ENCODE measurements around the gene SNX17. TPM values are rescaled to one million over a fixed set of nuclear protein-coding genes. Genes with fewer than 3 reads are reported as not detected.

Gene SNX17
- 26.0 TPM for polyA plus RNA-seq (2013, experiment 1 of 2)
- polyA plus RNA-seq (2013, experiment 2 of 2) = 24.0 TPM

- peak within 1 kb of the TSS; percentile 98 for H3K56ac ChIP-seq (ENCODE audit: low read length)
- peak within 1 kb of the TSS; percentile 53 for H3K18ac ChIP-seq (ENCODE audit: low read length)
- peaks cover 21% of the 10 kb centered on the region for H3K79me1 ChIP-seq (ENCODE audit: low read length)
- peaks cover 6% of the 10 kb centered on the region for H3K36me3 ChIP-seq (ENCODE audit: control insufficient read depth, insufficient read depth, low read length)
- H4K8ac ChIP-seq (ENCODE audit: low read depth, low read length) = no peak within 1 kb of the TSS
- H2AK5ac ChIP-seq (ENCODE audit: low read length) = peak within 1 kb of the TSS; percentile 62
- H3K9ac ChIP-seq (ENCODE audit: low read length) = peak within 1 kb of the TSS; percentile 94
- peaks cover 15% of the 10 kb centered on the region for H3K79me2 ChIP-seq (ENCODE audit: control insufficient read depth, insufficient read depth, low read length)
- H2BK15ac ChIP-seq (replicated peaks; ENCODE audit: low read depth) = no peak within 1 kb of the TSS
- no CpG with 5 or more reads among the region's 85 CpGs for WGBS (ENCODE audit: extremely low coverage, insufficient coverage, low lambda C conversion rate)
- no peaks in the 10 kb centered on the region for H3K27me3 ChIP-seq (ENCODE audit: insufficient read depth, low read length, poor library complexity)
- H3K4me2 ChIP-seq (ENCODE audit: low read length) = peak within 1 kb of the TSS; percentile 76
- peak within 1 kb of the TSS; percentile 91 for H3K23ac ChIP-seq (ENCODE audit: low read length)
- H4K5ac ChIP-seq (ENCODE audit: low read length) = no peak within 1 kb of the TSS
- peaks cover 7% of the 10 kb centered on the region for H3K4me1 ChIP-seq (ENCODE audit: control insufficient read depth, low read depth, low read length)
- H3K27ac ChIP-seq (ENCODE audit: low read depth, low read length) = no peak within 1 kb of the TSS
- no peak within 1 kb of the TSS for H2BK5ac ChIP-seq (ENCODE audit: low read length)
- peak within 1 kb of the TSS; percentile 96 for H3K4me3 ChIP-seq (ENCODE audit: low read length)
- H2BK120ac ChIP-seq (ENCODE audit: low read depth, low read length) = no peak within 1 kb of the TSS
- H3K4ac ChIP-seq (ENCODE audit: low read depth, low read length) = peak within 1 kb of the TSS; percentile 8
- peak; percentile 100 for DNase-seq
These were observed at the start of gene SNX17, which contains the start of gene EIF2B4 for GRCh38 chr2:27370026-27370815. Gene SNX17, plus strand, starts transcription at chr2:27370616. Its CDS starts 128 bp downstream, at chr2:27370744. Gene EIF2B4, minus strand, starts transcription at chr2:27370338. Its CDS starts 24 bp downstream, at chr2:27370314.

DNA sequence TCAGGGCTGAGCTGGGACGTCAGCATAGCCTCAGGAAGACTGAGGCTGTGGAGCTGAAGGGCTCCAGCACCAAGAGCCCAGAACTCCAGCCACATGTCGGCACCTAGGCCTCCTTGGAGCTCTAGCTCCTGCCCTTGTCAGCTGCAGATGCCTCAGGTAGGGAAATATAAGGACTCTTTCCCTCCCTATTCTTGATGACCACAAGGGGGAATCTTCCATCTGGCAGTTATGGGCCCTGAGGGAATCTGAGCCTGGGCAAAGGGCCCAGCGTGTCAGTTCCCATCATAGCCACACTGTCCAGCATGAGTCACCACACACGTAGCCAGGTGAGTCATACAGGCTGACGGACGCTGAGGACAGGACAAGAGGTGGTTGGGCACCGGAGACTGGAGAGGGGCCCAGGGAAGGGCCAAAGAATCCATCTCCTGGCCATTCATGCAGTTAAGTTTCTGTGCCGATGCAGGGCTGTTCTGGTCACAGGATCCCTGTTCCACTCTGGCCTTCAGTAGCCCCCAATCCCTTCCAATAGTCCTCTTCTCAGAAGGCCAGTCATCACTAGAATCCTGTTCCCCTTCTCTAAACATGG is 49.4 kb upstream of the SNX17 start:
- no CpG with 5 or more reads among the region's 8 CpGs for WGBS (ENCODE audit: extremely low coverage, insufficient coverage, low lambda C conversion rate)
- no peak overlapping the region for H2BK5ac ChIP-seq (ENCODE audit: low read length)
- H3K36me3 ChIP-seq (ENCODE audit: control insufficient read depth, insufficient read depth, low read length) = no peaks in the 10 kb centered on the region
- DNase-seq = peak; percentile 95
- no peak overlapping the region for H3K23ac ChIP-seq (ENCODE audit: low read length)
- no peak overlapping the region for H3K4me3 ChIP-seq (ENCODE audit: low read length)
- no peak overlapping the region for H4K8ac ChIP-seq (ENCODE audit: low read depth, low read length)
- no peak overlapping the region for H3K4ac ChIP-seq (ENCODE audit: low read depth, low read length)
- H3K79me2 ChIP-seq (ENCODE audit: control insufficient read depth, insufficient read depth, low read length) = no peaks in the 10 kb centered on the region
- no peaks in the 10 kb centered on the region for H3K27me3 ChIP-seq (ENCODE audit: insufficient read depth, low read length, poor library complexity)
- H3K4me2 ChIP-seq (ENCODE audit: low read length) = no peak overlapping the region
- peaks cover 6% of the 10 kb centered on the region for H3K79me1 ChIP-seq (ENCODE audit: low read length)
- H2AK5ac ChIP-seq (ENCODE audit: low read length) = no peak overlapping the region
- no peak overlapping the region for H3K9ac ChIP-seq (ENCODE audit: low read length)
- H3K27ac ChIP-seq (ENCODE audit: low read depth, low read length) = no peak overlapping the region
- no peak overlapping the region for H4K5ac ChIP-seq (ENCODE audit: low read length)
- no peak overlapping the region for H3K56ac ChIP-seq (ENCODE audit: low read length)
- H3K18ac ChIP-seq (ENCODE audit: low read length) = no peak overlapping the region
- no peak overlapping the region for H2BK120ac ChIP-seq (ENCODE audit: low read depth, low read length)
- H2BK15ac ChIP-seq (replicated peaks; ENCODE audit: low read depth) = no peak overlapping the region
- peaks cover 8% of the 10 kb centered on the region for H3K4me1 ChIP-seq (ENCODE audit: control insufficient read depth, low read depth, low read length)

DNA sequence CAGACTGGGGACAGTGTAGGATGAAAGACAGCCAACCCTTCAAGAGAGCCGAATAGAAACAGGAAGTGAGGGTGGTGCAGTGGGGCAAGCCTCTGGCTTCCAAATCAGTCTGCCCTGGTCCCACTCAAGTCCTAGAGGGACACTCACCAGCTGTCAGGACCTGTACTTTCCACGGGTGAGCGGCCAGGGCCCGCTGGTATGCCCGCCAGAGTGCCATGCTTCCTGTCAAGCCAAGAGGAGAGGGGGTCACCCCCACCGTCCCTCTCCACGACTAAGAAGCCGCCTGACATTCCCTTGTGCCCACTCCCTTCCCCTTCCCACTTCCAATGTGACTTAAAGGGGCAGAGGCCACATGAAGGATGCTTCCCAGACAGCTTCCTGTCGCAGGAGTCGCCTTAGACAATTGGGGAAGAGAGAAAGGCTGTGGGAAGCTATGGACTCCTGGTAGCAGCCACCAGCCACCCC is 48.1 kb upstream of the SNX17 start:
- H3K56ac ChIP-seq (ENCODE audit: low read length) = peak overlapping the region; percentile 99
- H3K4ac ChIP-seq (ENCODE audit: low read depth, low read length) = peak overlapping the region; percentile 28
- peak overlapping the region; percentile 88 for H2AK5ac ChIP-seq (ENCODE audit: low read length)
- H3K27ac ChIP-seq (ENCODE audit: low read depth, low read length) = no peak overlapping the region
- no CpG with 5 or more reads among the region's 10 CpGs for WGBS (ENCODE audit: extremely low coverage, insufficient coverage, low lambda C conversion rate)
- no peak overlapping the region for H2BK5ac ChIP-seq (ENCODE audit: low read length)
- no peaks in the 10 kb centered on the region for H3K27me3 ChIP-seq (ENCODE audit: insufficient read depth, low read length, poor library complexity)
- peak overlapping the region; percentile 88 for H3K4me3 ChIP-seq (ENCODE audit: low read length)
- peak overlapping the region; percentile 97 for H3K23ac ChIP-seq (ENCODE audit: low read length)
- H3K18ac ChIP-seq (ENCODE audit: low read length) = no peak overlapping the region
- H3K36me3 ChIP-seq (ENCODE audit: control insufficient read depth, insufficient read depth, low read length) = peaks cover 6% of the 10 kb centered on the region
- H2BK120ac ChIP-seq (ENCODE audit: low read depth, low read length) = no peak overlapping the region
- no peaks in the 10 kb centered on the region for H3K79me2 ChIP-seq (ENCODE audit: control insufficient read depth, insufficient read depth, low read length)
- peaks cover 6% of the 10 kb centered on the region for H3K79me1 ChIP-seq (ENCODE audit: low read length)
- peak; percentile 46 for DNase-seq
- peak overlapping the region; percentile 100 for H3K4me2 ChIP-seq (ENCODE audit: low read length)
- no peak overlapping the region for H2BK15ac ChIP-seq (replicated peaks; ENCODE audit: low read depth)
- no peak overlapping the region for H4K8ac ChIP-seq (ENCODE audit: low read depth, low read length)
- H3K4me1 ChIP-seq (ENCODE audit: control insufficient read depth, low read depth, low read length) = peaks cover 6% of the 10 kb centered on the region
- peak overlapping the region; percentile 99 for H3K9ac ChIP-seq (ENCODE audit: low read length)
- peak overlapping the region; percentile 33 for H4K5ac ChIP-seq (ENCODE audit: low read length)

GRCh38 chr2:27322766-27323595 is 47.4 kb upstream of the SNX17 start, which contains the start of gene MPV17:
Gene MPV17, minus strand, starts transcription at chr2:27323097. Its CDS starts 580 bp downstream, at chr2:27322517.
- Histone ChIP-seq H3K56ac (ENCODE audit: low read length) (peak within 1 kb of the TSS; percentile 99), H3K4me3 (ENCODE audit: low read length) (peak within 1 kb of the TSS; percentile 97), H4K5ac (ENCODE audit: low read length) (peak within 1 kb of the TSS; percentile 91), H3K36me3 (ENCODE audit: control insufficient read depth, insufficient read depth, low read length) (peaks cover 6% of the 10 kb centered on the region), H3K18ac (ENCODE audit: low read length) (peak within 1 kb of the TSS; percentile 85), H4K8ac (ENCODE audit: low read depth, low read length) (peak within 1 kb of the TSS; percentile 78), H3K4me2 (ENCODE audit: low read length) (peak within 1 kb of the TSS; percentile 100), H3K27ac (ENCODE audit: low read depth, low read length) (peak within 1 kb of the TSS; percentile 70), H2BK120ac (ENCODE audit: low read depth, low read length) (no peak within 1 kb of the TSS), H2AK5ac (ENCODE audit: low read length) (peak within 1 kb of the TSS; percentile 88), H3K79me2 (ENCODE audit: control insufficient read depth, insufficient read depth, low read length) (no peaks in the 10 kb centered on the region), H3K4ac (ENCODE audit: low read depth, low read length) (peak within 1 kb of the TSS; percentile 75), H2BK15ac (replicated peaks; ENCODE audit: low read depth) (no peak within 1 kb of the TSS), H3K79me1 (ENCODE audit: low read length) (peaks cover 6% of the 10 kb centered on the region), H3K9ac (ENCODE audit: low read length) (peak within 1 kb of the TSS; percentile 99), H3K4me1 (ENCODE audit: control insufficient read depth, low read depth, low read length) (peaks cover 6% of the 10 kb centered on the region), H3K23ac (ENCODE audit: low read length) (peak within 1 kb of the TSS; percentile 97), H3K27me3 (ENCODE audit: insufficient read depth, low read length, poor library complexity) (no peaks in the 10 kb centered on the region), H2BK5ac (ENCODE audit: low read length) (peak within 1 kb of the TSS; percentile 78)
- WGBS (ENCODE audit: extremely low coverage, insufficient coverage, low lambda C conversion rate) = no CpG with 5 or more reads among the region's 39 CpGs
- peak; percentile 97 for DNase-seq

DNA sequence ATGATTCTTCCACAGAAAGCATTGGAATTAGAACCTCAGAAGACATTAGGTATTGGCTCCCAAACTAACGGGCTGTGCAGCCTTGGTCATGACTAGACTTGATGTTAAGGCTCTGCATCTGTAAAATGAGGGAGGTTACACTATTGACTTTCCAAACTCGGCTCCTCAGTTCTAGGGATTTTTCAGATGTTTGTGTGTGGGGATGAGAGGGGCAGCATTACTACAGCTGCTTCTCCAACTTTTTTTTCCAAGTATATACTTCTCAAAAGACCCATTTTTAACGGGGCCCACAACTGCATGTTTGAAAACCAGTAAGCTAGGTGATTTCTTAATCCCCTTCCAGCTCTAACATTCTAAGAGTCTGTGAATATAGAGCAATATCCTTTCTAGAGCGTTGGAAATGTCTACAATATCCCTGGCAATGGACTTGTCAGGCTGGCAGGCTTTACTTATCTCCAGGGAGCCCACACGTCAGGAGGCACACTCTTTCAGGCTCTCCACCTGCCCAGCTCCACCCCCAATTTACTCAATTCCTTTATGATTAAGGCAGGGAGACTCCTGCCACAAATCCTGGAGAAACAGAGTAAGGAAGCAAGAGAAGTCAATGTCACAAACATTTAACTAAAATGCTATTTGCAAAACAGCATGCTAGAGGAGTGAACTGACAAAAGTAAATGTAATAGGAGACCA is 46.7 kb upstream of the SNX17 start:
- Histone ChIP-seq H3K79me1 (ENCODE audit: low read length) (peaks cover 6% of the 10 kb centered on the region), H2BK15ac (replicated peaks; ENCODE audit: low read depth) (no peak overlapping the region), H2BK120ac (ENCODE audit: low read depth, low read length) (no peak overlapping the region), H3K4me3 (ENCODE audit: low read length) (peak overlapping the region; percentile 97), H3K36me3 (ENCODE audit: control insufficient read depth, insufficient read depth, low read length) (peaks cover 7% of the 10 kb centered on the region), H2BK5ac (ENCODE audit: low read length) (peak overlapping the region; percentile 78), H3K4me2 (ENCODE audit: low read length) (peak overlapping the region; percentile 99), H3K27me3 (ENCODE audit: insufficient read depth, low read length, poor library complexity) (no peaks in the 10 kb centered on the region), H2AK5ac (ENCODE audit: low read length) (peak overlapping the region; percentile 88), H3K27ac (ENCODE audit: low read depth, low read length) (peak overlapping the region; percentile 70), H3K56ac (ENCODE audit: low read length) (peak overlapping the region; percentile 99), H3K4me1 (ENCODE audit: control insufficient read depth, low read depth, low read length) (peaks cover 6% of the 10 kb centered on the region), H3K9ac (ENCODE audit: low read length) (peak overlapping the region; percentile 99), H3K23ac (ENCODE audit: low read length) (no peak overlapping the region), H4K5ac (ENCODE audit: low read length) (peak overlapping the region; percentile 91), H3K79me2 (ENCODE audit: control insufficient read depth, insufficient read depth, low read length) (no peaks in the 10 kb centered on the region), H3K4ac (ENCODE audit: low read depth, low read length) (no peak overlapping the region), H4K8ac (ENCODE audit: low read depth, low read length) (peak overlapping the region; percentile 78), H3K18ac (ENCODE audit: low read length) (no peak overlapping the region)
- DNase-seq = peak; percentile 8
- no CpG with 5 or more reads among the region's 5 CpGs for WGBS (ENCODE audit: extremely low coverage, insufficient coverage, low lambda C conversion rate)
